K562 (cell line): Measurements from ENCODE around the gene PLEKHA8. TPM values are rescaled to one million over a fixed set of nuclear protein-coding genes. Genes with fewer than 3 reads are reported as not detected.
A peak's percentile ranks its signal among the peaks of the same experiment; 100 is the strongest.

Experiments used
- ATAC-seq: fragments of 200-7000 bp; cut with Tn5 transposase; 3 replicates; pipeline ENCODE4 v1.9.1; 2020; ENCODE audit warnings: moderate library complexity
- BruUV-seq: library from RNA; stranded (reverse); fragments of 400-500 nt; replicated peaks from 2 replicates; lab custom pipeline; 2021; lab: Mats Ljungman, UMichigan
- CTCF ChIA-PET: fragments of 300-600 bp; formaldehyde crosslinking; extraction: SDS; loops from one replicate; lab custom pipeline; 2021; ENCODE audit warnings: low intra/inter-chr PET ratio; lab: Yijun Ruan, JAX
- POLR2A ChIA-PET: fragments of 300-600, 350-650 bp; sonication (Branson Sonifier 250); formaldehyde crosslinking; extraction: SDS; loops from one replicate; lab custom pipeline; 2021; ENCODE audit warnings: antibody characterized with exemption, inconsistent platforms; lab: Yijun Ruan, JAX
- DNase-seq, 4 experiments: peaks; one replicate each; pipeline versions ENCODE4 v3.0.0 to v3.0.0-alpha.2; 2011 to 2018; ENCODE audit warnings: low spot score in 3 of 4, mixed read lengths in 3 of 4; ENCODE audit errors: extremely low read depth in 1 of 4
- FAIRE-seq: peaks from 2 replicates; lab custom pipeline; 2011; peaks lifted over from hg19 to GRCh38; lab: Jason Lieb, UNC
- H2AFZ ChIP-seq: 2 replicates; pipeline ENCODE4 v1.6.0; 2011; ENCODE audit warnings: low read depth, low read length, control low read depth, inconsistent platforms
- H3K27ac ChIP-seq: fragments of 200-600 bp; 3 replicates; pipeline ENCODE4 v1.8.0; 2011; ENCODE audit warnings: low read depth, mild to moderate bottlenecking, control low read depth, inconsistent platforms, low read length, moderate library complexity, mixed read lengths; ENCODE audit errors: extremely low read depth
- H3K27me3 ChIP-seq, 2 experiments: fragments of 300-600 bp in 1 of 2; 2 replicates in 1 of 2; 3 replicates in 1 of 2; pipeline versions ENCODE4 v1.6.0 to v1.8.0; 2011; ENCODE audit warnings: inconsistent platforms in 2 of 2, low read length in 2 of 2, mild to moderate bottlenecking in 1 of 2, mixed read lengths in 1 of 2, moderate library complexity in 1 of 2; ENCODE audit not compliant: control insufficient read depth in 2 of 2, insufficient read depth in 2 of 2
- H3K36me3 ChIP-seq: fragments of 300-600 bp; 3 replicates; pipeline ENCODE4 v1.8.0; 2011; ENCODE audit warnings: mild to moderate bottlenecking, low read length, inconsistent platforms; ENCODE audit not compliant: control insufficient read depth, insufficient read depth
- H3K4me1 ChIP-seq, 2 experiments: fragments of 200-600 bp in 1 of 2; replicated peaks in 1 of 2; 2 replicates in 1 of 2; 3 replicates in 1 of 2; pipeline versions ENCODE4 v1.5.1 to v1.8.0; 2011; ENCODE audit warnings: inconsistent platforms in 2 of 2, low read length in 2 of 2, mild to moderate bottlenecking in 1 of 2, mixed read lengths in 1 of 2, moderate library complexity in 1 of 2; ENCODE audit not compliant: control insufficient read depth in 2 of 2, insufficient read depth in 2 of 2
- H3K4me2 ChIP-seq: 2 replicates; pipeline ENCODE4 v1.6.1; 2011; ENCODE audit warnings: low read length, control low read depth, inconsistent platforms, mixed read lengths; ENCODE audit not compliant: insufficient read depth
- H3K4me3 ChIP-seq: fragments of 200-600 bp; sonication (generic), shearing (Covaris generic); 2 replicates; pipeline ENCODE4 v1.5.1; 2016; ENCODE audit warnings: control low read depth, inconsistent platforms
- H3K79me2 ChIP-seq: fragments of 200-600 bp; 3 replicates; pipeline ENCODE4 v1.8.0; 2011; ENCODE audit warnings: low read length, inconsistent platforms; ENCODE audit not compliant: control insufficient read depth, insufficient read depth
- H3K9ac ChIP-seq, 2 experiments: 2 replicates each; pipeline versions ENCODE4 v1.6.0 to v1.6.1; 2011; ENCODE audit warnings: low read depth in 2 of 2, low read length in 2 of 2, control low read depth in 1 of 2, inconsistent platforms in 1 of 2, mild to moderate bottlenecking in 1 of 2, mixed read lengths in 1 of 2; ENCODE audit not compliant: insufficient read depth in 1 of 2
- H3K9me1 ChIP-seq: one replicate; pipeline ENCODE4 v1.6.0; 2011; ENCODE audit warnings: inconsistent platforms, mild to moderate bottlenecking, low read length, moderate library complexity; ENCODE audit not compliant: control insufficient read depth, insufficient read depth
- H3K9me3 ChIP-seq: replicated peaks from 2 replicates; pipeline ENCODE4 v1.5.1; 2011; ENCODE audit warnings: low read depth, low read length, inconsistent platforms; ENCODE audit not compliant: control insufficient read depth, insufficient read depth
- H4K20me1 ChIP-seq: replicated peaks from 2 replicates; pipeline ENCODE4 v1.6.1; 2011; ENCODE audit warnings: low read length, inconsistent platforms, mixed read lengths; ENCODE audit not compliant: control insufficient read depth, insufficient read depth
- CBFA2T2 ChIP-seq: fragments of 450-650 bp; conservative IDR thresholded peaks from 2 replicates; pipeline ENCODE4 v1.6.1; 2017; ENCODE audit warnings: mild to moderate bottlenecking
- HDAC3 ChIP-seq: fragments of 450-650 bp; IDR thresholded peaks from 2 replicates; pipeline ENCODE4 v1.6.1; 2018; ENCODE audit warnings: borderline replicate concordance, mild to moderate bottlenecking, moderate library complexity; ENCODE audit not compliant: partially characterized antibody
- NEUROD1 ChIP-seq: fragments of 150-350 bp; IDR thresholded peaks from 2 replicates; pipeline ENCODE4 v1.6.1; 2014; ENCODE audit warnings: borderline replicate concordance, low read length, low read depth; ENCODE audit not compliant: partially characterized antibody
- ZBTB1 ChIP-seq: sonication (generic); formaldehyde crosslinking; IDR thresholded peaks from 2 replicates; pipeline ENCODE4 v1.8.1; 2023; ENCODE audit warnings: missing genetic modification reagents, low read depth, mild to moderate bottlenecking, borderline replicate concordance
- WGBS: fragments of 100-300 bp; shearing (Covaris generic); methylation state at CpG from one replicate; pipeline ENCODE4 v1.1.6; 2016; ENCODE audit warnings: low coverage, mixed read lengths; ENCODE audit not compliant: insufficient coverage; ENCODE audit errors: missing lambda C conversion rate; 5-methylcytosine and 5-hydroxymethylcytosine counted together
- in situ Hi-C: fragments of 300-500 bp; cut with MboI; formaldehyde crosslinking; loops from 4 replicates; pipeline ENCODE4 v1.15.0; 2018; ENCODE audit warnings: inconsistent platforms, mixed read lengths
- intact Hi-C: fragments of 100-400 bp; cut with micrococcal nuclease; formaldehyde crosslinking; loops from 2 replicates; pipeline ENCODE4 v1.14.2; 2022
- polyA plus RNA-seq, 8 experiments: library from polyadenylated mRNA; depleted of rRNA in 4 of 8; stranded (reverse) in 5 of 8; unstranded in 3 of 8; fragments of >200 nt; fragmentation: Nextera tagmentation in 2 of 8; fragmentation: Illumina TruSeq in 1 of 8; extraction: Ambion mirVana in 2 of 8; extraction: Trizol in 1 of 8; gene quantifications; 2 replicates each; pipeline versions ENCODE4 v1.2.1 to v1.2.3, GENCODE V29; 2011 to 2014; ENCODE audit warnings: inconsistent platforms in 1 of 8, missing spikeins in 1 of 8
- total RNA-seq, 7 experiments: library from RNA; depleted of rRNA in 6 of 7; stranded (reverse); fragments of >200 nt in 6 of 7; fragmentation: Illumina TruSeq in 2 of 7; extraction: Trizol in 2 of 7; gene quantifications; 2 replicates each; pipeline versions ENCODE4 v1.2.1 to v1.2.3, GENCODE V29; 2011 to 2021; ENCODE audit warnings: low replicate concordance in 1 of 7
- TF ChIP-seq, protein P1 (sequence below): sonication (generic); formaldehyde crosslinking; IDR thresholded peaks from 2 replicates; pipeline ENCODE4 v1.8.0; 2022; ENCODE audit warnings: mild to moderate bottlenecking, missing genetic modification reagents
- TF ChIP-seq, protein P2 (sequence below): IDR thresholded peaks from 2 replicates; pipeline ENCODE4 v1.6.1; 2014; ENCODE audit warnings: antibody characterized with exemption

The PLEKHA8 gene
- total and polyA plus RNA-seq, 9 of the 15 experiments (the other 6 are each of a cell fraction or from before 2014, with no cell fraction given), result 3.2 to 16.3 (median 11.8) TPM

GRCh38 chr7:30010021-30010420, 18.2 kb upstream of the PLEKHA8 start (continued):
- TF ChIP-seq, protein P1, sequence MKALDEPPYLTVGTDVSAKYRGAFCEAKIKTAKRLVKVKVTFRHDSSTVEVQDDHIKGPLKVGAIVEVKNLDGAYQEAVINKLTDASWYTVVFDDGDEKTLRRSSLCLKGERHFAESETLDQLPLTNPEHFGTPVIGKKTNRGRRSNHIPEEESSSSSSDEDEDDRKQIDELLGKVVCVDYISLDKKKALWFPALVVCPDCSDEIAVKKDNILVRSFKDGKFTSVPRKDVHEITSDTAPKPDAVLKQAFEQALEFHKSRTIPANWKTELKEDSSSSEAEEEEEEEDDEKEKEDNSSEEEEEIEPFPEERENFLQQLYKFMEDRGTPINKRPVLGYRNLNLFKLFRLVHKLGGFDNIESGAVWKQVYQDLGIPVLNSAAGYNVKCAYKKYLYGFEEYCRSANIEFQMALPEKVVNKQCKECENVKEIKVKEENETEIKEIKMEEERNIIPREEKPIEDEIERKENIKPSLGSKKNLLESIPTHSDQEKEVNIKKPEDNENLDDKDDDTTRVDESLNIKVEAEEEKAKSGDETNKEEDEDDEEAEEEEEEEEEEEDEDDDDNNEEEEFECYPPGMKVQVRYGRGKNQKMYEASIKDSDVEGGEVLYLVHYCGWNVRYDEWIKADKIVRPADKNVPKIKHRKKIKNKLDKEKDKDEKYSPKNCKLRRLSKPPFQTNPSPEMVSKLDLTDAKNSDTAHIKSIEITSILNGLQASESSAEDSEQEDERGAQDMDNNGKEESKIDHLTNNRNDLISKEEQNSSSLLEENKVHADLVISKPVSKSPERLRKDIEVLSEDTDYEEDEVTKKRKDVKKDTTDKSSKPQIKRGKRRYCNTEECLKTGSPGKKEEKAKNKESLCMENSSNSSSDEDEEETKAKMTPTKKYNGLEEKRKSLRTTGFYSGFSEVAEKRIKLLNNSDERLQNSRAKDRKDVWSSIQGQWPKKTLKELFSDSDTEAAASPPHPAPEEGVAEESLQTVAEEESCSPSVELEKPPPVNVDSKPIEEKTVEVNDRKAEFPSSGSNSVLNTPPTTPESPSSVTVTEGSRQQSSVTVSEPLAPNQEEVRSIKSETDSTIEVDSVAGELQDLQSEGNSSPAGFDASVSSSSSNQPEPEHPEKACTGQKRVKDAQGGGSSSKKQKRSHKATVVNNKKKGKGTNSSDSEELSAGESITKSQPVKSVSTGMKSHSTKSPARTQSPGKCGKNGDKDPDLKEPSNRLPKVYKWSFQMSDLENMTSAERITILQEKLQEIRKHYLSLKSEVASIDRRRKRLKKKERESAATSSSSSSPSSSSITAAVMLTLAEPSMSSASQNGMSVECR, result no peak
- no peak for TF ChIP-seq NEUROD1
- TF ChIP-seq CBFA2T2, result 0 out of 2 replicates have a peak, but pooled peaks have one; percentile 19
- TF ChIP-seq, protein P2, sequence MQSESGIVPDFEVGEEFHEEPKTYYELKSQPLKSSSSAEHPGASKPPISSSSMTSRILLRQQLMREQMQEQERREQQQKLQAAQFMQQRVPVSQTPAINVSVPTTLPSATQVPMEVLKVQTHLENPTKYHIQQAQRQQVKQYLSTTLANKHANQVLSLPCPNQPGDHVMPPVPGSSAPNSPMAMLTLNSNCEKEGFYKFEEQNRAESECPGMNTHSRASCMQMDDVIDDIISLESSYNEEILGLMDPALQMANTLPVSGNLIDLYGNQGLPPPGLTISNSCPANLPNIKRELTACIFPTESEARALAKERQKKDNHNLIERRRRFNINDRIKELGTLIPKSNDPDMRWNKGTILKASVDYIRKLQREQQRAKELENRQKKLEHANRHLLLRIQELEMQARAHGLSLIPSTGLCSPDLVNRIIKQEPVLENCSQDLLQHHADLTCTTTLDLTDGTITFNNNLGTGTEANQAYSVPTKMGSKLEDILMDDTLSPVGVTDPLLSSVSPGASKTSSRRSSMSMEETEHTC, result no peak

GRCh38 chr7:30012757-30013156, 15.5 kb upstream of the PLEKHA8 start:
- 87% methylated on average over 3 of the region's 3 CpGs for WGBS

More at GRCh38 chr7:30012757-30013156, 15.5 kb upstream of the PLEKHA8 start:
- Histone ChIP-seq H3K27ac (no peak overlapping the region), H2AFZ (no peak overlapping the region), H3K9me1 (no peaks in the 10 kb centered on the region), H3K36me3 (peaks cover 37% of the 10 kb centered on the region; the same call in 2 of the 3 replicates), H3K79me2 (no peaks in the 10 kb centered on the region), H4K20me1 (no peaks in the 10 kb centered on the region), H3K27me3 (no peaks in the 10 kb centered on the region), H3K4me3 (no peak overlapping the region), H3K4me2 (no peak overlapping the region), H3K4me1 (no peaks in the 10 kb centered on the region), H3K9me3 (no peaks in the 10 kb centered on the region), H3K9ac (no peak overlapping the region)
- ChIA-PET CTCF (no interaction called here), POLR2A (interaction anchor here (0.9 kb wide), 1 partner anchor 10 kb away, joined by 4 read pairs; no protein-coding TSS in a partner anchor)
- FAIRE-seq (no peak), DNase-seq (no peak), ATAC-seq (no peak)
- intact Hi-C loops, result no loop called here
- in situ Hi-C loops, result no loop called here
- BruUV-seq, result no TSS peak
- TF ChIP-seq HDAC3, result no peak
- no peak for TF ChIP-seq ZBTB1
